ENCODE measurements around the gene NUCB2. TPM values are rescaled to one million over a fixed set of nuclear protein-coding genes. Genes with fewer than 3 reads are reported as not detected.

NUCB2 gene
- total and polyA plus RNA-seq, 2 of the 13 experiments (the other 11 are each of a cell fraction or from before 2014, with no cell fraction given) = 54.2 to 82.4 TPM

DNA sequence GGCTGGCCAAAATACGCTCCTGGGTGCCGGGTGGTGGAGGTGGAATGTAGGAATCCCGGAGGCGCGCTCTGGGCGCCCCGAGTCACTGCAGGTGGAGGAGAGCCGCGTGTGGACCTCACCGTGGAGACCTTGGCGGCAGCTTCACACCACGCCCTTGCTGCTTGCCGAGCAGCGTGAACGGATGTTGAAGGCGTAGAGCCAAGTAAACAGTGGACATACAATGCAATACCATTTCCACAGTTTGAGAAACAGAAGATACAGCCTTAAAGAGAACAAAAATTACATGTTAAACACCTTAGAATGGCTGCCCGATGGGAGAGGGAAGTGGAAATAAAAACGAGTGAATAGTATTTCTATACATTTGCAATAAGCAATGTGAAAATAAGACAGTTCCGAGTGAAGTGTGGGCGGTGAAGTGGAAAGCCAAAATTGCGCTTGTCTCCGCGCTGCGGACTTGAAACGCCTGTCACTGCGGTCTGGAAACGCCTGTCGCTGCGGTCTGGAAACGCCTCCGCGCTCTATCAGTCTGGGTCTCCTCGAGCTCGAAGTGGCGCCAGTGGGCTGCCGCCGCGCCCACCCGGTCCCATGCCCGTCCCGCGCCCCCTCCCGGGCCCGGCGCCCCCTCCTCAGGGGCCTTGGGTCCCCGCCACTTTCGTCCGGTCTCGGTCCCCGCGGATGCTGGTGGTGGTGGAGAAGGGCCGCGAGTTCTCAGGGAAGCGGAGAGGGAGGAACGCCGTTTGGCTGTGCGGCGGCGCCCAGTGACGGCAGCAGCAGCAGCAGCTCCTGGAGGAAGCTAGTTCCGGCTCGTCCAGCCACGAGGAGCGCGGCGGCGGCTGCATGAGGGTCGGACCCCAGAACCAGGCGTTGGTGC lies 76.6 kb downstream of the NUCB2 start (continued):
- TF ChIP-seq ZNF251 (CRISPR knock-in tag; IDR thresholded peaks at IDR 0.05) (peak; percentile 49; the same call in 1 of the 2 replicates), SCMH1 (CRISPR knock-in tag; IDR thresholded peaks at IDR 0.05; ENCODE audit: borderline replicate concordance) (no peak), HIVEP1 (CRISPR knock-in tag; IDR thresholded peaks at IDR 0.05) (peak; percentile 80), MXD4 (CRISPR knock-in tag; IDR thresholded peaks at IDR 0.05) (peak; percentile 76), ARNTL (CRISPR knock-in tag; IDR thresholded peaks at IDR 0.05) (peak; percentile 79), ZNF720 (CRISPR knock-in tag; IDR thresholded peaks at IDR 0.05) (no peak), ZNF33B (CRISPR knock-in tag; IDR thresholded peaks at IDR 0.05) (no peak), ZNF530 (CRISPR knock-in tag; IDR thresholded peaks at IDR 0.05; ENCODE audit: low read depth) (no peak), ZFP41 (CRISPR knock-in tag; IDR thresholded peaks at IDR 0.05; ENCODE audit: borderline replicate concordance) (no peak; the same call in 1 of the 2 replicates), ZFP90 (CRISPR knock-in tag; IDR thresholded peaks at IDR 0.05; ENCODE audit: borderline replicate concordance) (no peak), ERF (CRISPR knock-in tag; IDR thresholded peaks at IDR 0.05) (peak; percentile 63; the same call in 1 of the 2 replicates), ZBTB21 (CRISPR knock-in tag; IDR thresholded peaks at IDR 0.05) (peak; percentile 79), FOXM1 (CRISPR knock-in tag; IDR thresholded peaks at IDR 0.05) (no peak), AGO1 (IDR thresholded peaks at IDR 0.05; ENCODE audit: low read depth, low read length, poor library complexity, severe bottlenecking) (no peak), AKAP8 (CRISPR knock-in tag; IDR thresholded peaks at IDR 0.05) (peak; percentile 43; the same call in 1 of the 2 replicates), NCOR1 (IDR thresholded peaks at IDR 0.05; ENCODE audit: borderline replicate concordance, low read length) (no peak), RFX3 (CRISPR knock-in tag; IDR thresholded peaks at IDR 0.05) (no peak), ZFAT (CRISPR knock-in tag; conservative IDR thresholded peaks at IDR 0.05) (no peak), ZNF883 (CRISPR knock-in tag; IDR thresholded peaks at IDR 0.05; ENCODE audit: not compliant biosample characterization) (no peak)
- TF ChIP-seq, protein P1, sequence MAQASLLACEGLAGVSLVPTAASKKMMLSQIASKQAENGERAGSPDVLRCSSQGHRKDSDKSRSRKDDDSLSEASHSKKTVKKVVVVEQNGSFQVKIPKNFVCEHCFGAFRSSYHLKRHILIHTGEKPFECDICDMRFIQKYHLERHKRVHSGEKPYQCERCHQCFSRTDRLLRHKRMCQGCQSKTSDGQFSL (CRISPR knock-in tag; IDR thresholded peaks at IDR 0.05) = no peak
- TF ChIP-seq, protein P2, sequence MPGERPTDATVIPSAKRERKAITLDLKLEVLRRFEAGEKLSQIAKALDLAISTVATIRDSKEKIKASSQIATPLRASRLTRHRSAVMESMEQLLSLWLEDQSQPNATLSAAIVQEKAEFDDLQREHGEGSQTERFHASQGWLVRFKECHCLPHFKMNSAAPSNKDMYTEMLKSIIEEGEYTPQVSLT (CRISPR knock-in tag; IDR thresholded peaks at IDR 0.05; ENCODE audit: borderline replicate concordance, low read depth) = no peak
- TF ChIP-seq, protein P3, sequence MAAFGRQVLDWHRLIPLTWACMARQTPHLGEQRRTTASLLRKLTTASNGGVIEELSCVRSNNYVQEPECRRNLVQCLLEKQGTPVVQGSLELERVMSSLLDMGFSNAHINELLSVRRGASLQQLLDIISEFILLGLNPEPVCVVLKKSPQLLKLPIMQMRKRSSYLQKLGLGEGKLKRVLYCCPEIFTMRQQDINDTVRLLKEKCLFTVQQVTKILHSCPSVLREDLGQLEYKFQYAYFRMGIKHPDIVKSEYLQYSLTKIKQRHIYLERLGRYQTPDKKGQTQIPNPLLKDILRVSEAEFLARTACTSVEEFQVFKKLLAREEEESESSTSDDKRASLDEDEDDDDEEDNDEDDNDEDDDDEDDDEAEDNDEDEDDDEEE (CRISPR knock-in tag; IDR thresholded peaks at IDR 0.05) = no peak
- TF ChIP-seq, protein P4, sequence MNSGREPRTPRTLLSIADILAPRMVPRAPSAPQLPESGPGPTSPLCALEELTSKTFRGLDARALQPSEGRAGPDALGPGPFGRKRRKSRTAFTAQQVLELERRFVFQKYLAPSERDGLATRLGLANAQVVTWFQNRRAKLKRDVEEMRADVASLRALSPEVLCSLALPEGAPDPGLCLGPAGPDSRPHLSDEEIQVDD (CRISPR knock-in tag; IDR thresholded peaks at IDR 0.05; ENCODE audit: borderline replicate concordance) = peak; percentile 61; the same call in 1 of the 2 replicates
- TF ChIP-seq, protein P5, sequence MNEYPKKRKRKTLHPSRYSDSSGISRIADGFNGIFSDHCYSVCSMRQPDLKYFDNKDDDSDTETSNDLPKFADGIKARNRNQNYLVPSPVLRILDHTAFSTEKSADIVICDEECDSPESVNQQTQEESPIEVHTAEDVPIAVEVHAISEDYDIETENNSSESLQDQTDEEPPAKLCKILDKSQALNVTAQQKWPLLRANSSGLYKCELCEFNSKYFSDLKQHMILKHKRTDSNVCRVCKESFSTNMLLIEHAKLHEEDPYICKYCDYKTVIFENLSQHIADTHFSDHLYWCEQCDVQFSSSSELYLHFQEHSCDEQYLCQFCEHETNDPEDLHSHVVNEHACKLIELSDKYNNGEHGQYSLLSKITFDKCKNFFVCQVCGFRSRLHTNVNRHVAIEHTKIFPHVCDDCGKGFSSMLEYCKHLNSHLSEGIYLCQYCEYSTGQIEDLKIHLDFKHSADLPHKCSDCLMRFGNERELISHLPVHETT (CRISPR knock-in tag; conservative IDR thresholded peaks at IDR 0.05) = no peak
- TF ChIP-seq, protein P6, sequence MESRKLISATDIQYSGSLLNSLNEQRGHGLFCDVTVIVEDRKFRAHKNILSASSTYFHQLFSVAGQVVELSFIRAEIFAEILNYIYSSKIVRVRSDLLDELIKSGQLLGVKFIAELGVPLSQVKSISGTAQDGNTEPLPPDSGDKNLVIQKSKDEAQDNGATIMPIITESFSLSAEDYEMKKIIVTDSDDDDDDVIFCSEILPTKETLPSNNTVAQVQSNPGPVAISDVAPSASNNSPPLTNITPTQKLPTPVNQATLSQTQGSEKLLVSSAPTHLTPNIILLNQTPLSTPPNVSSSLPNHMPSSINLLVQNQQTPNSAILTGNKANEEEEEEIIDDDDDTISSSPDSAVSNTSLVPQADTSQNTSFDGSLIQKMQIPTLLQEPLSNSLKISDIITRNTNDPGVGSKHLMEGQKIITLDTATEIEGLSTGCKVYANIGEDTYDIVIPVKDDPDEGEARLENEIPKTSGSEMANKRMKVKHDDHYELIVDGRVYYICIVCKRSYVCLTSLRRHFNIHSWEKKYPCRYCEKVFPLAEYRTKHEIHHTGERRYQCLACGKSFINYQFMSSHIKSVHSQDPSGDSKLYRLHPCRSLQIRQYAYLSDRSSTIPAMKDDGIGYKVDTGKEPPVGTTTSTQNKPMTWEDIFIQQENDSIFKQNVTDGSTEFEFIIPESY (CRISPR knock-in tag; IDR thresholded peaks at IDR 0.05) = peak; percentile 39; the same call in 1 of the 2 replicates
